Measurements from ENCODE around the gene RTCA.

DNA sequence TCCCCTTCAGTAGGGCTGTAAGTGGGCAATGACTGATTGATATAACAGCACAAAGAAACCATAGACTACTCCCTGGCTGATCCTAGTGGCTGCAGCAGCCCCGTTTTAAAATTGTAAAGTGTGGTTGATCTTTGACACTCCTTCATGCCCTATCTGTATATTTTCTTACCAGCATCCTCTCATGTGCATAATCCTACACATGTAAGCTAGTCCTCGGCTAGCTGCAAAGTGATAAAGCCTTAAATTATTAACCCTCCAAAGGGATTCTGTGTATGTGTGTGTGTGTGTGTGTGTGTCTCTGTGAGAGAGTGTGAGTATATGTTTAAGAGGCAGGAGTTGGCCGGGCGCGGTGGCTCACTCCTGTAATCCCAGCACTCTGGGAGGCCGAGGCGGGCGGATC lies 55.5 kb downstream of the RTCA start:
- TF ChIP-seq, protein P1, sequence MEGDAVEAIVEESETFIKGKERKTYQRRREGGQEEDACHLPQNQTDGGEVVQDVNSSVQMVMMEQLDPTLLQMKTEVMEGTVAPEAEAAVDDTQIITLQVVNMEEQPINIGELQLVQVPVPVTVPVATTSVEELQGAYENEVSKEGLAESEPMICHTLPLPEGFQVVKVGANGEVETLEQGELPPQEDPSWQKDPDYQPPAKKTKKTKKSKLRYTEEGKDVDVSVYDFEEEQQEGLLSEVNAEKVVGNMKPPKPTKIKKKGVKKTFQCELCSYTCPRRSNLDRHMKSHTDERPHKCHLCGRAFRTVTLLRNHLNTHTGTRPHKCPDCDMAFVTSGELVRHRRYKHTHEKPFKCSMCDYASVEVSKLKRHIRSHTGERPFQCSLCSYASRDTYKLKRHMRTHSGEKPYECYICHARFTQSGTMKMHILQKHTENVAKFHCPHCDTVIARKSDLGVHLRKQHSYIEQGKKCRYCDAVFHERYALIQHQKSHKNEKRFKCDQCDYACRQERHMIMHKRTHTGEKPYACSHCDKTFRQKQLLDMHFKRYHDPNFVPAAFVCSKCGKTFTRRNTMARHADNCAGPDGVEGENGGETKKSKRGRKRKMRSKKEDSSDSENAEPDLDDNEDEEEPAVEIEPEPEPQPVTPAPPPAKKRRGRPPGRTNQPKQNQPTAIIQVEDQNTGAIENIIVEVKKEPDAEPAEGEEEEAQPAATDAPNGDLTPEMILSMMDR (IDR thresholded peaks at IDR 0.05) = no peak
- TF ChIP-seq EZH2 (IDR thresholded peaks at IDR 0.05; ENCODE audit: borderline replicate concordance, insufficient read depth, low read depth, low read length, poor library complexity, severe bottlenecking) = no peak
